HG03139 (cell line): ENCODE results near the gene CXCL13.
"Not testable (repeated sequence)": the region's sequence is repeated elsewhere in the genome, so short reads cannot be mapped to it uniquely, and the experiment has no call there.

ENCODE experiments used
- ATAC-seq: cut with Tn5 transposase; IDR thresholded peaks from one replicate; pipeline ENCODE4 v1.9.1; 2021; ENCODE audit not compliant: unreplicated experiment

CXCL13 gene

DNA sequence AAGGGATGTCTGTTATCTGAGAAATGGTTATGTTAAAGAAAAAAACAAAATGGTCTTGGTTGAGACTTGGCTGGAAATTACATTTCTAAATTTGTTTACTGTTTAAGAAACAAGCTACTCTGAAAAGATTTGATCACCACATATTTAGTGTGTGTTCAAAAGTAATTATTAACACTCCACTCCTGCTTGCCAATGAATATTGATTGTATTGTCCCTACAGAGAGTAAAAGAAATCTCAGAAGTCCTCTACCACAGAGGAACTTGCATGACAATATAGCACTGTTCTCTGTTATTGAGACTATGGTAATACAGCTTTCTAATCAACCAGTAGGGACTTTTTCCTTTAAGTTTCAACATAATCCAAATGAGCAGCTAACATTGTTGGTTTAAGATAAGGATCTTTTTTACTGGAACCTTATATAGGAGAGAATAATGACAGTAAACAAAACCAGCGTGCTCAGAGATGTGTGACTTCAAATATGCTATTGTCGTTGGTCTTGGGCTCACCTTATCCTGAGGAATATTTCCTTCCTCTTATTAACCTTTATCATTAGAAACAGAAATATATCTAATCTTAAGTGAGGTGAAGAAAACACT lies 47.6 kb downstream of the CXCL13 start:
- ATAC-seq, result no peak

- not testable (repeated sequence) for ATAC-seq
These were observed 54.7 kb downstream of the CXCL13 start for GRCh38 chr4:77660318-77660717.
